Smooth muscle cell (in vitro differentiated cells): ENCODE data around the gene ALK. TPM values are rescaled to one million over a fixed set of nuclear protein-coding genes. Genes with fewer than 3 reads are reported as not detected.

Source experiments
- DNase-seq: peaks from one replicate; lab custom pipeline; 2025; ENCODE audit not compliant: unreplicated experiment; lab: John Stamatoyannopoulos, UW
- H2AFZ ChIP-seq: fragments of 200-600 bp; sonication (generic); 2 replicates; pipeline ENCODE4 v1.6.0; 2016; ENCODE audit warnings: antibody characterized with exemption, low read depth, mild to moderate bottlenecking
- H3F3A ChIP-seq: fragments of 200-600 bp; sonication (generic); 2 replicates; pipeline ENCODE4 v1.6.0; 2017; ENCODE audit warnings: antibody characterized with exemption, low read depth
- H3K27ac ChIP-seq: fragments of 200-600 bp; sonication (generic); 2 replicates; pipeline ENCODE4 v1.5.1; 2016; ENCODE audit warnings: low read depth, mild to moderate bottlenecking
- H3K27me3 ChIP-seq: fragments of 200-600 bp; sonication (generic); 2 replicates; pipeline ENCODE4 v1.6.1; 2016; ENCODE audit warnings: low read depth, mild to moderate bottlenecking
- H3K36me3 ChIP-seq: fragments of 200-600 bp; sonication (generic); 2 replicates; pipeline ENCODE4 v1.5.1; 2016; ENCODE audit warnings: low read depth
- H3K4me1 ChIP-seq: fragments of 200-600 bp; sonication (generic); 2 replicates; pipeline ENCODE4 v1.5.1; 2016; ENCODE audit warnings: low read depth
- H3K4me2 ChIP-seq: fragments of 200-600 bp; sonication (generic); 2 replicates; pipeline ENCODE4 v1.6.0; 2016; ENCODE audit warnings: mild to moderate bottlenecking
- H3K4me3 ChIP-seq: fragments of 200-600 bp; sonication (generic); 2 replicates; pipeline ENCODE4 v1.5.1; 2016; ENCODE audit warnings: mild to moderate bottlenecking
- H3K79me2 ChIP-seq: fragments of 200-600 bp; sonication (generic); 2 replicates; pipeline ENCODE4 v1.6.0; 2016; ENCODE audit warnings: low read depth, mild to moderate bottlenecking
- H3K9ac ChIP-seq: fragments of 200-600 bp; sonication (generic); 2 replicates; pipeline ENCODE4 v1.6.0; 2016; ENCODE audit warnings: low read depth
- H3K9me3 ChIP-seq: fragments of 200-600 bp; sonication (generic); replicated peaks from 2 replicates; pipeline ENCODE4 v1.5.1; 2016; ENCODE audit warnings: low read depth
- H4K20me1 ChIP-seq: fragments of 200-600 bp; sonication (generic); 2 replicates; pipeline ENCODE4 v1.6.0; 2016; ENCODE audit warnings: low read depth
- CTCF ChIP-seq: fragments of 200-600 bp; sonication (generic); IDR thresholded peaks from 2 replicates; pipeline ENCODE4 v1.5.1; 2017; ENCODE audit warnings: borderline replicate concordance, mild to moderate bottlenecking, antibody characterized with exemption; ENCODE audit not compliant: insufficient read depth, poor library complexity, severe bottlenecking
- WGBS: methylation state at CpG from one replicate; pipeline ENCODE4 v1.1.7; 2016; ENCODE audit warnings: low lambda C conversion rate; 5-methylcytosine and 5-hydroxymethylcytosine counted together
- polyA plus RNA-seq: library from polyadenylated mRNA; unstranded; fragments of >200 nt; fragmentation: Nextera tagmentation; extraction: Ambion mirVana; gene quantifications from 2 replicates; pipeline ENCODE4 v1.2.1, GENCODE V29; 2016
- total RNA-seq: library from RNA; depleted of rRNA; stranded (reverse); fragments of >200 nt; gene quantifications from 2 replicates; pipeline ENCODE4 v1.2.3, GENCODE V29; 2014

The ALK gene
- total and polyA plus RNA-seq, 2 experiments from 2014 or later = 0.13 to 0.19 TPM

- H3K9ac ChIP-seq = no peak overlapping the region
- no peak overlapping the region for H3K4me3 ChIP-seq
- DNase-seq = no peak
- peaks cover 98% of the 10 kb centered on the region for H3K27me3 ChIP-seq
- H3K27ac ChIP-seq = no peak overlapping the region
- 90% methylated on average over 1 of the region's 1 CpG for WGBS
- H3F3A ChIP-seq = peaks cover 4% of the 10 kb centered on the region
- no peak overlapping the region for H3K4me2 ChIP-seq
- no peaks in the 10 kb centered on the region for H3K36me3 ChIP-seq
- H3K79me2 ChIP-seq = no peaks in the 10 kb centered on the region
- TF ChIP-seq CTCF = no peak
- no peaks in the 10 kb centered on the region for H4K20me1 ChIP-seq
- no peaks in the 10 kb centered on the region for H3K9me3 ChIP-seq
- H2AFZ ChIP-seq = no peak overlapping the region
- peaks cover 11% of the 10 kb centered on the region for H3K4me1 ChIP-seq
These were observed 3.6 kb downstream of the ALK start for GRCh38 chr2:29917781-29918180.

- Histone ChIP-seq H3F3A (peaks cover 4% of the 10 kb centered on the region), H3K9me3 (no peaks in the 10 kb centered on the region), H3K4me3 (no peak overlapping the region), H3K4me2 (no peak overlapping the region), H3K27me3 (peaks cover 88% of the 10 kb centered on the region), H3K27ac (no peak overlapping the region), H3K36me3 (no peaks in the 10 kb centered on the region), H2AFZ (no peak overlapping the region), H3K79me2 (no peaks in the 10 kb centered on the region), H4K20me1 (no peaks in the 10 kb centered on the region), H3K4me1 (peaks cover 11% of the 10 kb centered on the region), H3K9ac (no peak overlapping the region)
- no peak for DNase-seq
- TF ChIP-seq CTCF = no peak
These were observed 4.8 kb downstream of the ALK start for GRCh38 chr2:29916571-29916970.

GRCh38 chr2:29910960-29911359 is 10.4 kb downstream of the ALK start:
- Histone ChIP-seq H3K4me3 (no peak overlapping the region), H3F3A (no peaks in the 10 kb centered on the region), H3K36me3 (no peaks in the 10 kb centered on the region), H3K4me2 (no peak overlapping the region), H3K4me1 (no peaks in the 10 kb centered on the region), H3K27ac (no peak overlapping the region), H2AFZ (no peak overlapping the region), H4K20me1 (no peaks in the 10 kb centered on the region), H3K9me3 (no peaks in the 10 kb centered on the region), H3K9ac (no peak overlapping the region), H3K27me3 (peaks cover 46% of the 10 kb centered on the region), H3K79me2 (no peaks in the 10 kb centered on the region)
- 94% methylated on average over 1 of the region's 1 CpG for WGBS
- no peak for DNase-seq
- no peak for TF ChIP-seq CTCF

- Histone ChIP-seq H2AFZ (no peak overlapping the region), H3K4me2 (no peak overlapping the region), H4K20me1 (no peaks in the 10 kb centered on the region), H3K27me3 (peaks cover 46% of the 10 kb centered on the region), H3F3A (no peaks in the 10 kb centered on the region), H3K79me2 (no peaks in the 10 kb centered on the region), H3K4me1 (no peaks in the 10 kb centered on the region), H3K9me3 (no peaks in the 10 kb centered on the region), H3K36me3 (no peaks in the 10 kb centered on the region), H3K4me3 (no peak overlapping the region), H3K27ac (no peak overlapping the region), H3K9ac (no peak overlapping the region)
- no peak for DNase-seq
- no peak for TF ChIP-seq CTCF
These were observed 10.9 kb downstream of the ALK start for GRCh38 chr2:29910465-29910864.
